MM.1S (cell line): ENCODE data around the gene GJB5.

Experiments
- EZH2 ChIP-seq: fragments of 300-600 bp; sonication (generic); optimal IDR thresholded peaks from 2 replicates; pipeline ENCODE3; 2017; ENCODE audit warnings: low read depth, mild to moderate bottlenecking, antibody characterized with exemption, low read length, mixed read lengths
- EZH2phosphoT487 ChIP-seq: fragments of 300-600 bp; sonication (generic); IDR thresholded peaks from 2 replicates; pipeline ENCODE4 v1.6.1; 2018; ENCODE audit warnings: antibody characterized with exemption, low read length
- TF ChIP-seq, protein P1 (sequence below): fragments of 300-600 bp; sonication (generic); IDR thresholded peaks from 2 replicates; pipeline ENCODE4 v1.5.1; 2016; ENCODE audit warnings: antibody characterized with exemption, low read length, mixed read lengths

DNA sequence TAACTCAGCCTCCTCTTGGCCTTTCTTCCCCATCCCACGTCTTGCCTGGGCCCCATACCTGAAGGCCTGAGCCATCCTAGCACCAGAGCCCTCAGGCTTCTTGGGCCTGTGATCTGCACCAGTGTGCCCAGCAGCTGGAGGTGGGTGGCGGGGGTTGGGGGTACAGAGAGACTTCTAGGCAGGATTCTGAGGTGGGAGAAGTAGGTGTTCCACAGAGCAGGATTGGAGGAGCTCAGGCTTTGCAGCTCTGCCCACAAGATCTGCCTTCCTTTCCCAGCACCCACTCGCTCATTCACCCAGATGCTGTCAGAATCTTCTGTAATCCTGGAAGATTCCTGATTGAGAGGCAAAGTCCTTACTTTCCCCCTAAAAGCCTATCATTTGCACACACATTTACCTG is 10.0 kb upstream of the GJB5 start:
- TF ChIP-seq, protein P1, sequence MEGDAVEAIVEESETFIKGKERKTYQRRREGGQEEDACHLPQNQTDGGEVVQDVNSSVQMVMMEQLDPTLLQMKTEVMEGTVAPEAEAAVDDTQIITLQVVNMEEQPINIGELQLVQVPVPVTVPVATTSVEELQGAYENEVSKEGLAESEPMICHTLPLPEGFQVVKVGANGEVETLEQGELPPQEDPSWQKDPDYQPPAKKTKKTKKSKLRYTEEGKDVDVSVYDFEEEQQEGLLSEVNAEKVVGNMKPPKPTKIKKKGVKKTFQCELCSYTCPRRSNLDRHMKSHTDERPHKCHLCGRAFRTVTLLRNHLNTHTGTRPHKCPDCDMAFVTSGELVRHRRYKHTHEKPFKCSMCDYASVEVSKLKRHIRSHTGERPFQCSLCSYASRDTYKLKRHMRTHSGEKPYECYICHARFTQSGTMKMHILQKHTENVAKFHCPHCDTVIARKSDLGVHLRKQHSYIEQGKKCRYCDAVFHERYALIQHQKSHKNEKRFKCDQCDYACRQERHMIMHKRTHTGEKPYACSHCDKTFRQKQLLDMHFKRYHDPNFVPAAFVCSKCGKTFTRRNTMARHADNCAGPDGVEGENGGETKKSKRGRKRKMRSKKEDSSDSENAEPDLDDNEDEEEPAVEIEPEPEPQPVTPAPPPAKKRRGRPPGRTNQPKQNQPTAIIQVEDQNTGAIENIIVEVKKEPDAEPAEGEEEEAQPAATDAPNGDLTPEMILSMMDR = no peak
- no peak for TF ChIP-seq EZH2
- no peak for TF ChIP-seq EZH2phosphoT487
